Left renal cortex interstitium (tissue), 4 donors: Measurements from ENCODE around the gene STPG1. TPM values are rescaled to one million over a fixed set of nuclear protein-coding genes. Genes with fewer than 3 reads are reported as not detected.

ENCODE experiments used
- DNase-seq, 4 donors: peaks; one replicate each; pipeline ENCODE4 v3.0.0-alpha.2; 2013; ENCODE audit warnings: low read depth in 4 of 4, low spot score in 2 of 4, missing footprints in 1 of 4
- polyA plus RNA-seq, 4 donors: library from polyadenylated mRNA; unstranded; fragments of 120-200 nt; gene quantifications; one replicate each; pipeline ENCODE4 v1.2.1, GENCODE V29; 2013; ENCODE audit not compliant: insufficient read length in 4 of 4

STPG1 gene
- polyA plus RNA-seq, 4 donors: 10.7 to 13.7 (median 12.0) TPM

DNA sequence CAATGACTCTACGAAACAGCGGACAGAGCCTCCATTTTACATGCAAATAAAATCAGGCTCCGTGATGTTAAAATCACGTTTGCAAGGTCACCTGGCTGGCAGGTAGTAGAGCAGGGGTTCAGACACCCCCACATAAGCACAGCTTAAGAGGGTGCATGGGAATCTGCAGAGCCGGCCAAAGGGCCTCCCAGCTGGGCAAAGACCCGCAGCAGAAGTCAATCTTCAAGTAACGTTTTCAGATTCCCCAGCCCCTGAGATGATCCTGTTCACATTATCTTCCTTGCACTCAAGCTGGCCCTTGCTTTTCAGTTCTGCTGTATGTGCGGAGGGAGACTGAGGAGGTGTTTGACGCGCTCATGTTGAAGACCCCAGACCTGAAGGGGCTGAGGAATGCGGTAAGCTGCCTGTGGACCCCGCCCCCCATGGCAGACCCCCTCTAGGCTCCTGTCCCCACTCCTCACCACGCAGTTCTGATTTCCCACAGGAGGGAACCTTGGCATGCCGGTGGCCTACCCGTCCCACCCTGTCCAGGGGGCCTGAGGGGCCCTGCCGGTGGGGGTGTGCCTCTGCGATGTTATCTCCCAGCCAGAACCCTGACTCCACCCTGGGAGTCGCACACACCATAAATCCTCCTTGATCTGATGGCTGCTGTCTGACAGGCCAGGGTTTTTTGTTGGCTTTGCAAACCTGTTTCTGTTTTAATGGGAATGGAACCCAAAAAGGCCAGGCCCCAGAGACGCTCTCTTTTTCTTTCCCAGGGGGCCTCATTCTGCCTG lies 66.2 kb downstream of the STPG1 start:
- no peak for DNase-seq

DNA sequence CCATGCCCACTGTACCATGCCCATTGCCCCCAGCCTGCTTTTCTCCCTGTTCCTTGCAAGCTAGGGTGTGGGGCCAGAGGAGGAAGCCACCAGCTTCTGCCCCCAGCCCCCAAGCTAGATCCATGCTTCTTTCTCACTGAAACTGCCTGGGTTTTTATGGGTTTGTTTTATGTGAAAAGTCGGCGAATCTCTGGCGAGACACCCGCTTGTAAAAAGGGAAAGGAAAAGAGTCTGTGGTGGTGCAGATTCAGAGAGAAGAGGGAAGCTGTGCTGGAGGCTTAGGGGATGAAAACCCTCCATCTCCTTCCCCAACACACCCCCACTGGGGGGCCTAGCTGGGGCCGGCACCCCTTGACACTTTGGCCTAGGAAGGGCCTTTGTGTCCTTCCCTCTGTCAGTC lies 68.2 kb downstream of the STPG1 start:
- DNase-seq: no peak

DNA sequence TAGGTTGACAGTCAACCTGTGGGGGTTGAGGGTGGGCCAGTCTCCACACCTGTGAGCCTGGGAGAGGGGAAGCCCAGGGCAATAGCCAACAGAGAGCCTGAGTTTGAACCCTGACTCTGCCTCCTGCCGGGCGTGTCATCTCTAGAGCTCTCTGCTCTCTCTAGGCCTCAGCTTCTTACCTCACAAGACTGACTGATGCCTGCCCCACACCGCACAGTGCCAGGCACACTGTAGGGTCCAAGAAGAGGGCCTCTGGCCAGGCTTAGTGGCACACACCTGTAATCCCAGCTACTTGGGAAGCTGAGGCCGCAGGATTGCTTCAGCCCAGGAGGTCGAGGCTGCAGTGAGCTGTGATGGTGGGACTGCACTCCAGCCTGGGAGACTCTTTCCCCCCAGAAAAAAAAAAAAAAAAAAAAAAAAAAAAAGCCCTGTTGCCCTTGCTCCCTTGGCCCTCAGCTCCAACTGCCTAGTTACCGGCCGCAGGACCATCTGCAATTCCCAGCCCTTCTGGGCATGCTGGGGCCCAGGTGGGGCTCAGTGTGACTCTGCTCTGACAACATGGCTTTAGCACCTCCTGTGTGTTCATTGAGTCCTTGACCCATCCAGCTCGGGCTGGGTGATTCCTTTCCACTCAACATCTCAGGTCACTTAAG lies 69.4 kb downstream of the STPG1 start:
- no peak for DNase-seq

DNA sequence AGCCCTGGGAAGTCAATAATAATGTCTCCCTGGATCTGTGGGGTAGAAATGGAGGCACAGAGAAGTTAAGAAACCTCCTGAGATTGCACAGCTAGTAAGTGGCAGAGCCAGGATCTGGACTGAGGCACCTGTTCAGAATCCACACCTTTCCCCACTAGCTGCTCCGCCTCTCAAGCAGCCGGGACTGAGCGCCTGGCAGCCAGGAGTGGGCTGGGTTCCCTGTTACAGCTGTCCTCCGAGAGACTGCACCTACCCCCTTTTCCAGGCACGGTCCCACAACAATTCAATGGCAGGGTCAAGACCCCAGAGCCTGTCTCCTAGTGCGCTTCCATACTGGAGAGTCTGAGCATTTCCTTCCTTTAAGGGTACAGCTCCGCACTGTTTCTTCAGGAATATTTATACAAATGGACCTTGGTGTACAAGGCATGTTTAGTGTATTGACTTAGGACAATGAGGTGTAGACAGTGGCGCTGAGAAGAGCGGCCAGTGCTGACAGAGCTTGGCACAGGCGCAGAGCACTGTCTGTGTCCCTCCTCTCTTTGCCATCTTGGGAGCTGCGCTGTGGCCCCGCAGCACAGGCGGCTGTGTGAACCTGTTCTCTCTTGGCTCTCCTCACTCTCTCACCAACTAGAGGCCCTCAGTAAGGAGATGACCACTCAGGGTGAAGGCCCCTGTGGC lies 70.0 kb downstream of the STPG1 start:
- DNase-seq: no peak

DNA sequence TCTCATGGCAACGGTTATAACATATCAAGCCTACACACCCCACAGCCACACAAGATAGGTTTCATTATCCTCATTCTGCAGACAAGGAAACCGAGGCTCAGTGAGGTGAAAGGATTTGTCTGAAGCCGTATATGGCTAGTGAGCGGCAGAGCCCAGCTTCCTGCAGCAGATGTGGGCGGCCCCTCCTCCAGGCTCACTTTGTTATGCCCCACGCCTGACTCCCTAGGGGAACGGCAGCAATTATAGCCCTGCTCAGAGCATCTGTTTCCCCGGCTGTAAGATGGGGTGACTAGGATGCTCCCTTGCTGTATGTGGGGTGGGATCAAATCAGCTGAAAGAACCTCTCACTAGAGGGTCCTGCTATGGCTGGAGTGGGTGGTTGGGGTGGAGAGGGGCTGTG lies 72.3 kb downstream of the STPG1 start:
- DNase-seq: no peak

DNA sequence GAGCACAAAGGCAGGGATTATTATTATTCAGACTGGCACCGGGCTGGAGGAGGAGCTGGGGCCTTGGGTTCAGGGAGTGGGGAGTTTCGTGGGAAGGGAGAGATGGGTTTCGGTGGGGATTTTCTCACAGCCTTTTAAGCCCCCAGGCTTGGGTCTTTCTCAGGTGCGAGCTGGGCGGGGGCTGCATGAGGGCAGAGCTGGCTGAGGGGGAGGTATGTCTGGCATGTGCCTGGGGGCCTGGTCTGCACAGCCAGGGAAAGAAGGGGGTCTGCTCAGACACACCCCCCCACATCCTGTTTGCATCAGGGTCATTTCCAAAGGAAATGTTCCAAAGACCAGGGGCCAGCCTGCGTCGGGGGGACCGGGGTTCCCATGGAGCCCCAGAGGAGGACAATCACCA lies 72.8 kb downstream of the STPG1 start:
- no peak for DNase-seq

DNA sequence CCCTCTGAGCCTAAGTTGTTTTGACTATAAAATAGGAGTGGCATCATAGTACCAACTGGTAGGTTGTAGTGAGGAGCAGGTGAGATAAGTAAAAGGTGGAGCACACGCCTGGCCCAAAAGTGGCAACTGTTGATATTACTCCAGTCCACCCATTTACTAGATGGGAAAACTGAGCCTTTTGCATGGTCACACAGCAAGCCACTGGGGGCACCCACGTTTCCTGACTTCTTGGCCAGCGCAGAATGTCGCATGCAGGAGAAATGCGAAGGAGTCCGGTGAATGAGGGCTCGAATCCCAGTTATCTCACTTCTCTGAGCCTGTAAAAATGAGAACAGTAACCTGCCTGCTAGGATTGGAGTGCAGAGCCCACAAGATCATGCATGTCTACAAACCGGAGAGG lies 73.6 kb downstream of the STPG1 start:
- no peak for DNase-seq

DNA sequence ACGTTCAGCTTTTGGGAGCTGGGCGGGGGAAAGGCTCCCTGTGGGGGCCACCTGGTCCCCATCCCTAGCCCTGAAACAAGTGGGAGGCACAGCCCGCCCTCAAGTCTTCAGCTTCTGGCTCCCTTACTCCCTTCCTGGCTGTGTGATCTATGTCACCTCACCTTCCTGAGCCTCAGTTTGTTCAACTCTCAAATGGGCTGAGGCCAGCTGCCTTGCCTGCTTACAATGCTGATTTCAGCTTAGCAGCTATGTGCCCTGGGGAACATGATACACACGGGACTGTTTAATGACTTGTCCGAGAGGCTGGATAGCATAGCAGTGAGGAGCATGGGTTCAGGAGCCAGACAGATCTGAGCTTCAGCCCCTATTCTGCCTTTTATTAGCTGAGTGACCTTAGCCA lies 75.1 kb downstream of the STPG1 start:
- DNase-seq: no peak

DNA sequence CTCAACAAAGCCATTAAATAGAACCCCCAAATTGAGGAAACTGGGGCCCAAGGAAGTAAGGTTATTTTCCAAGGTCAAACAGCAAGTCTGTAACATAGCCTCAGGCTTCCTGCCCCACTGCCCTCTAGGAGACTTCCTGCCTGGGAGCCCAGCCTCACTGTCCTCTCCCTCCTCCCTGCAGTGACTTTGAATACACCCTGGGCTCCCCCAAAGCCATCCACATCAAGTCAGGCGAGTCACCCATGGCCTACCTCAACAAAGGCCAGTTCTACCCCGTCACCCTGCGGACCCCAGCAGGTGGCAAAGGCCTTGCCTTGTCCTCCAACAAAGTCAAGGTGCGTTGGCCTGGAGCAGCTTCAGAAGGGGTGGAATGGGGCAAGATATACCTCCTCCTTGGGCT lies 76.1 kb downstream of the STPG1 start:
- no peak for DNase-seq

DNA sequence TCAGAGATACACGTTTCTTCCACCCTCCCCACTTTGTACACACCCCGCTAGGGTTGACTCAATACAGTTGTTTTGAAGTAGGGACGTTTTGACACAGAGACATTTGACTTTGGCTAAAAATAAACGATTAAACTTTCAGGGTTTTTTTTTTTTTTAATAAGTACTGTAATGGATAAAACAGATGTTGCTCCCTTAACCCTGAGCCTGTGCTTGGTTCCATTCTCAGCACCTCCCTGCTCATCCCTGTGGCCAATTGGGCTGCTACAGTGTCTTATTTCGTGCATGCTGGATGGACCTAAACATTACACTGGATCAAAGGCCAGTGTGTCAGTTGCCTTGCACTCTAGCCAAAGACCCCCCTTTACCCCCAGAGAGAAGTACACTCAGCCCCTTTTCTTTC lies 77.5 kb downstream of the STPG1 start:
- no peak for DNase-seq

DNA sequence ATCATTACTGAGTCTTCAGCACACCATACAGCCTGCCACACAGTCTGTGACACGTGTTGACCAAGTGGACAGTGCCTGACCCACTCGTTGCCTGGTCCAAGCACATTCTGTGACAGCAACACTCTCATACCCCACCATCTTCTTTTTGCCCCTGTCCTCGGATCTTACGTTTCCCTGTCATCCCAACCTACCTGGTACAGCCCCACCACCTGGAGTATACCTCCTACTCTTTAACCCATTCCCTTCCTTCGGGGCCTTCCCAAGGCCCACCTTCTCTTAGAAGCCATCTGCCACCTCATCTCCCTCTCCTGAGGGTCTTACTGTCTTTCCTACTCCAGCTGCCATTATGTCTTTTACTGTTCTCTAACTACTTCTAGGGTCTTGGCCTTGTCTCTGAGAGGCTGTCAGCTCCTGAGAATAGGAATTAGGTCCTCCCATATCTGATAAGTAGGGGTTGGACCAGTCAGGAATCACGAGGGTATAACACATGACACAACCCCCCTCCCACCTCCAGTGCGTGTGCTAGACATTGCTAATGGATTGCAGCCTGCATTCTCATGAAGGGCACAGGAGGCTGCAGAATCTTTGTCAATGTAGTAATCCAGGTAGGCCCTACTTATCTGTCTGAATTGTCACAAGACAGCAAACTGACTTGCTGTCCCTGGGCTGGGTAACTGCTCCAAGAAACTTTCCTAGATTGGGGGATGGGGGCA lies 81.5 kb downstream of the STPG1 start:
- no peak for DNase-seq

DNA sequence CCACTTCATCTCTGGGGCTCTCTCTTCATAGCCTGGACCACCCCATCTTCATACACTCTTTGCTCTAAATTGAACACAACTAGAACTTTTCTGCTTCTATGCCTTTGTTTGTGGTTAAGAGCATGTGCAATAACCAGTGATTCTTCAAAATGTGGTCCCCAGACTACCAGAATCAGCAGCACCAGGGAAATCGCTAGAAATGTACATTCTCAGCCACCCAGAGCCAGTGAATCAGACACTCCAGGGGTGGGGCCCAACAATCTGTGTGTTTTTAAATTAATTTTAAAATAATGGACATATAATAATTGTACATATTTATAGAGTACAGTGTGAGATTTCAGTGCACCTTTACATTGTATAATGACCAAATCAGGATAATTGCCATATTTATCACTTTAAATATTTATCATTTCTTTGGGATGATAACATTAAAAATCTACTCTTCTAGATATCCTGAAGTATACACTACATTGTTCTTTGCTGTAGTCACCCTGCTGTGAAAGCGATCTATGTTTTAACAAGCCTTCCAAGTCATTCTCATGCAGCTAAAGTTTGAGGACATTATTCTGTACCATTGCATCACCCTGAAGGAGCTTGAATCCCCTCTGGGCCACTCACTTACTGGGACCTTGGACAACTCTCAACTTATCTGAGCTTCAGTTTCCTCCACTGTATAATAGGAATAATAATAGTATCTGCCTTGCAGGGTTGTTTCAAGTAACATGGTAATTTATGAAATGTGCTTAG lies 83.6 kb downstream of the STPG1 start:
- no peak for DNase-seq

DNA sequence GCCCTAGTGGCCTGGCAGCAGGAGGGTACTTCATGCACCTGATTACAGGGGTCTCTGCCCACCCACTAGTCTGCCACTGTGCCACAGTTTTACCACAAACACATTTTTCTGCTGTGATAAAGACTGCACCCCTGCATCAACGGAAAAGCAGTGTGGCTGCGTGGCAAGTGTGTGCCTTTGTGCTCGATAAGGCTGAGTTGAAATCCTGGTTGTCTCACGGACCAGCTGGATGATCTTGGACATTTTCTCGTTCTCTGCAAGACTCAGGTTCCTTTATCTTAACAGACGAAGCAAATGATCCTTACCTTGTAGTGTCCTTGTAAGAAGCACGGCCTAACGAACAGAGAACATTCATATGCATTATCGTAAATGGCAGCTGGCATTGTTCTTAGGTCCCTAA lies 84.3 kb downstream of the STPG1 start:
- DNase-seq: no peak

DNA sequence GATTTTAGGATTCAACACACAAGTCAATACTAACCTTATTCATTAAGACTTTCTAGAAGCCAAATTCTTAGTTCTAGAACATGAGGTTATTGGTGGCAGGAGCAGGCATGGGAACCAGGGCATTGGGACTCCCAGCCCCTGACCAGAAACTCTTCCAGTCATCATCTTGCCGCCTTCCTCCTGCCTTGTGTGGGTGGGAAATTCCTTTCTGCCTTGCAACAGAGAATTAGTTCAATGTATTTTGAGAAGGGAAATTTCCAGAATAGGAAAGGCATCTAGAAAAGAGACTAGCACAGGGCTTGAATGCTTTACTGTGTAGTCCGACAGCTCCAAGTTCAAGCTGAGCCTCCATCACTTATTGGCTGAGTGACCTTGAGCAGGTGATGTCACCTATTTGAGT lies 85.7 kb downstream of the STPG1 start:
- DNase-seq: no peak

DNA sequence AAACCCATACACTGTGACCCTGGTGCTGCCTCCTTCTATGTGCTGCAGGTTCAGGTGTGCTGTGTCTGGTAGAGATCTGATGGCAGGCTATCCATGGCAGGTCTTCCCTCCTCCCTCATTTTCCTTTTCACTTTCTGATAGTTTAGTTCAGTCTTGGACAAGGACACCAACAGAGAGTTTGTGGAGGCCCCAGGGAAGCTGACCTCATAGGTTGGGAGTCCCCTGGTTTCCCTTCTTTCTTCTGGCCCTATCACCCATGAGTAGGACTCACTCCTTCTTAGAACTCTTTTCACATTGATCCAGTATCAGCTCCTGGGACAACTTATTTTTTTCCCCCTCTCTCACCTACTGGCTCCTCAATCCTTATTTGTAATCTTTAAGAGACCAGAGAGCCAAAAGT lies 86.1 kb downstream of the STPG1 start:
- DNase-seq: no peak

DNA sequence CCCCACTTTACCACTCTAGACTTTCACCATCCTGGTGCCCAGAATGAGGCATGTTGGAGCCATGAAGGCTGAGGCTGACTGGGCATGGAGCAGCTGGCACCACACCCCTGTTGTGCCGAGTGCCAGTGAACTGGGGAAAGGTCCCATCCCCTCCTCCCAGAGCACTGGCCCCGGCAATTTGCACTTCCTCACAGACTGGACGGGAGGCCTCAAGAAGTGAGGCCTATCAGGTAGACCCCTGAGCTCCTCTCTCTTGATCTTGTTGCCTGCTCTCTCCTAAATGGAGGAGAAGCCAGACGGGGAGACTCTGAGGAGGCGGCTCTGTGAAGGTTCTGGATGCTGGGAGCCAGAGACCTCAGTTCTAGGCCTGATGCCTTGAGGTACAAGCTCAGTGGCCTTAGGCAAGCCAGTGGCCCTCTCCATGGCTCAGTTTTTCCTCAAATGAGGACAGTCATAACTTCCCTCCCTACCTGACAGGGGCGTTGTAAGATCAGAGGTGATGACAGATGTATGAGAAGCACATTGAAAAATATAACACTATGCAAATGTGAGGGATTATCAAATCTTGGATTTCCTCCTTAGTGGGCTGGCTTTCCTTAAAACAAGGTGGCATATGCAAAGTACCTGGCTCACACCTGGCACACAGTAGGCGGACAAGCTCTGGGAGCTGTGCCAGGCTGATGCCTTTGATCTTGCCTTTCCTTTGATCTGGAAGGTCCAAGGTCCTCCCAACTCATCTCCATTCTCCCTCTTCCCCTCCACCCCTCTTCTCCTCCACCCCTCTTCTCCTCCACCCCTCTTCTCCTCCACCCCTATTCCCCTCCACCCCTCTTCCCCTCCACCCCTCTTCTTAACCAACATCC lies 87.8 kb downstream of the STPG1 start:
- DNase-seq: no peak

DNA sequence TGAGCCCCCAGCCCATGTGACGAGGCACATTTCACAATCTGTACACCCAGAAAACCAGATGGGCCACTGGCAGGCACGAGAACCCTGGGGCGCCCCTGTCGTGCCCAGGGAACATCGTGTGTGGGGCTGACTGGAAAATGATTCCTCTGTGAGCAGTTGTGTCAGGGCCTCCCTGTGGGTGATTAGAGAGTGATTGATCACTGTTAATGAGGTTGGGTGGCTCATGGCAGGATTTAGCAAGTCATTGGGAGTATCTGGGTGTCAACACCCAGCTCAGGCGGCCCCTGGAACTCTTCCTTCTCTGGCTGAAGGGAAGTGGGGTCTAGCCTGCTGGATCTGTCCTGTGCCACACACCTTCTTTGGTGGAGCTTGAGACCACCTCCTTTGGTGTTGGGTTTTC lies 88.7 kb downstream of the STPG1 start:
- DNase-seq: no peak

DNA sequence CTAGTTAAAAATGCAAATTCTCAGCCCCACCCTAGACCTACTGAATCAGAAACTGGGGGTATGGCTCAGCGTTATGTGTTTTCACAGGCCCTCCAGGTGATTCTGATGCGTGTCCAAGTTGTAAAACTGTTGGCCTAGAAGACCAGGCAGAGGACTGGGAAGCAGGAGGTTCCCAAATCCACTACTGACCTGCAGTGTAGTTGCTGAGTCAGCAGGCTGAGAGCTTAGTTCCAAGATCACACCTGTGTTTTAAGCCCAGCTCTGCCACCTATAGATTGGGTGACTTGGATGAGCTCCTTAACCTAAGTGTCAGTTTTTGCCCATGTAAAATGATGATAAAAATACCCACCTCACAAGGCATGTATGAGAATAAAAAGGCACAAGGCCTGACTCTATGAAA lies 90.3 kb downstream of the STPG1 start:
- no peak for DNase-seq

DNA sequence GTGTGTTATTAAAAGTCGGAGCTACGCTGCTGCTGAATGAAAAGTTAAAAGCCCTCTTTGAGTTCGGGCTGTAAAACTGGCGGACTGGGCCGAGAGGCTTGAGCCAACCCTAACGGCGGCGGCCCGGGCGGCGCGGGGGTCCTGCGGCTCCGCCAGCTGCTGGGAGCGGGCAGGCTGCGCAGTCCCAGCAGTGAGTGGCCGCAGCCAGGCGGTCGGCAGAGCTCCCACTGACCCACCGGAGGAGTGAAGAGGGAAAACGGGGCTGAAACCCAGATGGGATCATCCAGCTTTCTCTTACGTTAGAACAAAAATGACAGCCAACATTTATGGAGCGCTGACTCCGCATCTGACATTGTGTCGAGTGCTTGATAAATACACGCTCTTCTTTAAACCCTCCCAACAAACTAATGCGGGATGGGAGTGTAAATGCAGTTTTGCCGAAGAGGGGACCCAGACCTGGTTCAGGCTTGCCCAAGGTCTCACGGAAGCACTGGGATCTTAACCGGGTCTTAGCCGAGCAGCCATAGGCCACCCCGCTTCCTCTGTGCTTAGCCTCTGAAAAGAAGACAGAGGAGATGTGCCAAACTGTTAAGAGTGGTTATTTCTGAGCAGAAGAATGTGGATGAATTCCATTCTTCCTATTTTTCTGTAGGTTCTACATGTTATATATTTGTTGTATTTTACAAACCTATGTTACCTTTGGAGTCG lies 91.0 kb downstream of the STPG1 start:
- no peak for DNase-seq
